Bronchus fibroblast of lung (primary cell): ENCODE data around the gene CACNG5. TPM values are rescaled to one million over a fixed set of nuclear protein-coding genes. Genes with fewer than 3 reads are reported as not detected.

Source experiments
- total RNA-seq: library from RNA; depleted of rRNA; stranded (reverse); fragments of >200 nt; gene quantifications from 2 replicates; pipeline ENCODE4 v1.2.3, GENCODE V29; 2015

CACNG5 gene
- 0.17 TPM in 1 of 2 replicates, not detected in the other for total RNA-seq

GRCh38 chr17:66834919-66835454 lies at the start of gene CACNG5:
Gene CACNG5, plus strand, starts transcription at chr17:66835117. Its CDS starts 42,216 bp downstream, at chr17:66877333.

Other genes with a start within 250 kb of the CACNG5 start
- not detected in 2 replicates for gene CACNG4, start 129.6 kb downstream of the CACNG5 start, total RNA-seq
- not detected in 2 replicates for gene CACNG1, start 209.4 kb downstream of the CACNG5 start, total RNA-seq